H9 (cell line): ENCODE results near the gene EPGN. TPM values are rescaled to one million over a fixed set of nuclear protein-coding genes. Genes with fewer than 3 reads are reported as not detected.

Source experiments
- DNase-seq: peaks from one replicate; pipeline ENCODE4 v3.0.0-alpha.2; 2017
- H2AFZ ChIP-seq: one replicate; pipeline ENCODE4 v1.6.1; 2013; ENCODE audit warnings: mild to moderate bottlenecking, low read length, control low read depth, moderate library complexity
- H2AK5ac ChIP-seq: 2 replicates; pipeline ENCODE4 v1.6.1; 2013; ENCODE audit warnings: low read length, control low read depth, mixed read lengths; ENCODE audit not compliant: insufficient read length
- H2BK120ac ChIP-seq: one replicate; pipeline ENCODE4 v1.6.1; 2013; ENCODE audit warnings: low read depth, mild to moderate bottlenecking, low read length, control low read depth, inconsistent platforms; ENCODE audit not compliant: poor library complexity, severe bottlenecking
- H2BK12ac ChIP-seq: 2 replicates; pipeline ENCODE4 v1.6.1; 2013; ENCODE audit warnings: low read length, control low read depth, mixed read lengths, low read depth; ENCODE audit not compliant: insufficient read length
- H2BK15ac ChIP-seq: 2 replicates; pipeline ENCODE4 v1.6.1; 2013; ENCODE audit warnings: low read depth, low read length, control low read depth
- H2BK20ac ChIP-seq: one replicate; pipeline ENCODE4 v1.6.1; 2013; ENCODE audit warnings: low read depth, mild to moderate bottlenecking, low read length, control low read depth, inconsistent platforms; ENCODE audit not compliant: poor library complexity, severe bottlenecking
- H2BK5ac ChIP-seq: 2 replicates; pipeline ENCODE4 v1.6.1; 2013; ENCODE audit warnings: low read length, control low read depth, mixed read lengths; ENCODE audit not compliant: insufficient read length
- H3K14ac ChIP-seq: 2 replicates; pipeline ENCODE4 v1.6.1; 2013; ENCODE audit warnings: low read length, control low read depth; ENCODE audit not compliant: insufficient read depth
- H3K18ac ChIP-seq: 2 replicates; pipeline ENCODE4 v1.6.1; 2013; ENCODE audit warnings: low read depth, mild to moderate bottlenecking, mixed read lengths, low read length, control low read depth; ENCODE audit not compliant: insufficient read length
- H3K23ac ChIP-seq: 2 replicates; pipeline ENCODE4 v1.6.1; 2013; ENCODE audit warnings: low read length, control low read depth, mixed read lengths, low read depth; ENCODE audit not compliant: insufficient read length
- H3K23me2 ChIP-seq: 2 replicates; pipeline ENCODE4 v1.6.1; 2013; ENCODE audit warnings: low read depth, mild to moderate bottlenecking, mixed read lengths, low read length, control low read depth; ENCODE audit not compliant: insufficient read length, poor library complexity, severe bottlenecking
- H3K27ac ChIP-seq: 2 replicates; pipeline ENCODE4 v1.5.1; 2013; ENCODE audit warnings: low read length, control low read depth, mixed read lengths, low read depth; ENCODE audit not compliant: insufficient read length
- H3K27me3 ChIP-seq: 2 replicates; pipeline ENCODE4 v1.6.1; 2013; ENCODE audit warnings: low read length, control low read depth, inconsistent platforms; ENCODE audit not compliant: insufficient read depth
- H3K4ac ChIP-seq: 2 replicates; pipeline ENCODE4 v1.6.1; 2013; ENCODE audit warnings: low read depth, mild to moderate bottlenecking, control low read depth, inconsistent platforms, low read length, moderate library complexity
- H3K4me1 ChIP-seq: 2 replicates; pipeline ENCODE4 v1.6.1; 2013; ENCODE audit warnings: low read length, control low read depth, inconsistent platforms; ENCODE audit not compliant: insufficient read depth
- H3K4me2 ChIP-seq: 2 replicates; pipeline ENCODE4 v1.6.1; 2013; ENCODE audit warnings: low read length, control low read depth, mixed read lengths; ENCODE audit not compliant: insufficient read length, insufficient read depth
- H3K56ac ChIP-seq: 2 replicates; pipeline ENCODE4 v1.6.1; 2013; ENCODE audit warnings: low read depth, mild to moderate bottlenecking, mixed read lengths, low read length, control low read depth; ENCODE audit not compliant: insufficient read length
- H3K79me1 ChIP-seq: 2 replicates; pipeline ENCODE4 v1.6.1; 2013; ENCODE audit warnings: low read depth, mild to moderate bottlenecking, moderate library complexity, low read length, control low read depth, inconsistent platforms; ENCODE audit not compliant: insufficient read depth, poor library complexity, severe bottlenecking
- H3K79me2 ChIP-seq: 2 replicates; pipeline ENCODE4 v1.6.1; 2013; ENCODE audit warnings: low read length, control low read depth, inconsistent platforms; ENCODE audit not compliant: insufficient read depth
- H3K9ac ChIP-seq: 2 replicates; pipeline ENCODE4 v1.6.1; 2013; ENCODE audit warnings: low read length, control low read depth, mixed read lengths; ENCODE audit not compliant: insufficient read length; ENCODE audit errors: extremely low read depth
- H3K9me3 ChIP-seq: one replicate; pipeline ENCODE4 v1.6.1; 2013; ENCODE audit warnings: low read depth, low read length, inconsistent platforms; ENCODE audit not compliant: control insufficient read depth
- H3T11ph ChIP-seq: one replicate; pipeline ENCODE4 v1.6.1; 2013; ENCODE audit warnings: mild to moderate bottlenecking, low read length, control low read depth, inconsistent platforms
- H4K20me1 ChIP-seq: one replicate; pipeline ENCODE4 v1.6.1; 2013; ENCODE audit not compliant: control insufficient read depth, insufficient read length, insufficient read depth
- H4K5ac ChIP-seq: 2 replicates; pipeline ENCODE4 v1.6.1; 2013; ENCODE audit warnings: low read depth, mild to moderate bottlenecking, mixed read lengths, low read length, control low read depth; ENCODE audit not compliant: insufficient read length
- H4K8ac ChIP-seq: replicated peaks from 2 replicates; pipeline ENCODE4 v1.6.1; 2013; ENCODE audit warnings: low read length, control low read depth, mixed read lengths, low read depth; ENCODE audit not compliant: insufficient read length
- H4K91ac ChIP-seq: 2 replicates; pipeline ENCODE4 v1.6.1; 2013; ENCODE audit warnings: low read depth, mild to moderate bottlenecking, moderate library complexity, mixed read lengths, low read length, control low read depth; ENCODE audit not compliant: insufficient read length
- H3K27ac Mint-ChIP-seq, 3 experiments: 2 replicates in 2 of 3; 3 replicates in 1 of 3; pipeline ENCODE4 v1.8.0; 2020 to 2021; ENCODE audit warnings: mixed read lengths in 3 of 3, mild to moderate bottlenecking in 1 of 3, moderate library complexity in 1 of 3
- H3K27me3 Mint-ChIP-seq: 2 replicates; pipeline ENCODE4 v1.8.0; 2021; ENCODE audit warnings: low read depth, mild to moderate bottlenecking, moderate library complexity, mixed read lengths
- H3K36me3 Mint-ChIP-seq, 3 experiments: 2 replicates in 2 of 3; 3 replicates in 1 of 3; pipeline ENCODE4 v1.8.0; 2020 to 2021; ENCODE audit warnings: low read depth in 3 of 3, mixed read lengths in 3 of 3; ENCODE audit not compliant: insufficient read depth in 1 of 3
- H3K4me1 Mint-ChIP-seq, 2 experiments: 2 replicates each; pipeline ENCODE4 v1.8.0; 2020; ENCODE audit warnings: mixed read lengths in 2 of 2
- H3K4me3 Mint-ChIP-seq, 2 experiments: 2 replicates in 1 of 2; 3 replicates in 1 of 2; pipeline ENCODE4 v1.8.0; 2020 to 2021; ENCODE audit warnings: mild to moderate bottlenecking in 2 of 2, mixed read lengths in 2 of 2, moderate library complexity in 1 of 2
- H3K9me3 Mint-ChIP-seq, 2 experiments: 2 replicates in 1 of 2; 3 replicates in 1 of 2; pipeline ENCODE4 v1.8.0; 2020; ENCODE audit warnings: mild to moderate bottlenecking in 2 of 2, mixed read lengths in 2 of 2, moderate library complexity in 1 of 2
- WGBS: extraction: QIAGEN DNeasy Blood & Tissue Kit; methylation state at CpG from one replicate; pipeline ENCODE4 v1.1.7; 2013; ENCODE audit warnings: missing lambda C conversion rate, low lambda C conversion rate, mixed read lengths; ENCODE audit not compliant: insufficient read length; ENCODE audit errors: extremely low coverage; 5-methylcytosine and 5-hydroxymethylcytosine counted together
- total RNA-seq: library from RNA; stranded (reverse); gene quantifications from 2 replicates; pipeline ENCODE4 v1.2.1, GENCODE V29; 2021
- TF ChIP-seq, protein P1 (sequence below): fragments of 200-600 bp; sonication (generic); conservative IDR thresholded peaks from 3 replicates; pipeline ENCODE4 v1.8.0; 2021; ENCODE audit warnings: antibody characterized with exemption, mild to moderate bottlenecking

EPGN gene
- total RNA-seq, 1 experiment from 2014 or later: not detected

DNA sequence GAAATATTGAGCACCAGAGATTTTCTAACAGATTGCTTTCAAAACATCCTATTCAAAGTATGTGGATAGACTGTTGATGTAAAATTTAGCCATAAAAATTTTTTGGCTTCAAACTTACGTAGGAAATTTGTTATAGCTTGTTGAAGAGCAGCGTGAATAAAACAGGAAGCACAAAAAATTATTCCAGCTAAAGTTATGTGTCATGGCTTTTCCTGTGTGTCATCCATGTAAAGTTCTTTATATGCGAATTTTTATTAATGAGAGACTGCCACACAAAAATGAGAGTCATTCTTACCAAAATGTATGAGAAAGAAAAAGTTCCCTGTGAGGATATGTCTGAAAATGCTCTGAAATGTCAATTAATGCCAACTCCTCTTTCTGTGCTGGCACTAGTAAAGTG lies 19.5 kb downstream of the EPGN start:
- H3K4me2 ChIP-seq: no peak overlapping the region

More for the DNA sequence above, 19.5 kb downstream of the EPGN start:
- Mint-ChIP-seq H3K4me1 (peaks cover 15 to 16% of the 10 kb centered on the region in 2 experiments), H3K4me3 (no peak overlapping the region), H3K27me3 (no peaks in the 10 kb centered on the region), H3K9me3 (peaks cover 0 to 5% of the 10 kb centered on the region in 2 experiments; a peak in 1 of 5 replicates), H3K27ac (no peak overlapping the region), H3K36me3 (peaks cover 0 to 4% (median 0%) of the 10 kb centered on the region in 3 experiments; a peak in 1 of 7 replicates)
- no peak overlapping the region for H2BK120ac ChIP-seq
- no peaks in the 10 kb centered on the region for H3K79me2 ChIP-seq
- H3K23me2 ChIP-seq: no peaks in the 10 kb centered on the region
- no peaks in the 10 kb centered on the region for H3K4me1 ChIP-seq
- TF ChIP-seq, protein P1, sequence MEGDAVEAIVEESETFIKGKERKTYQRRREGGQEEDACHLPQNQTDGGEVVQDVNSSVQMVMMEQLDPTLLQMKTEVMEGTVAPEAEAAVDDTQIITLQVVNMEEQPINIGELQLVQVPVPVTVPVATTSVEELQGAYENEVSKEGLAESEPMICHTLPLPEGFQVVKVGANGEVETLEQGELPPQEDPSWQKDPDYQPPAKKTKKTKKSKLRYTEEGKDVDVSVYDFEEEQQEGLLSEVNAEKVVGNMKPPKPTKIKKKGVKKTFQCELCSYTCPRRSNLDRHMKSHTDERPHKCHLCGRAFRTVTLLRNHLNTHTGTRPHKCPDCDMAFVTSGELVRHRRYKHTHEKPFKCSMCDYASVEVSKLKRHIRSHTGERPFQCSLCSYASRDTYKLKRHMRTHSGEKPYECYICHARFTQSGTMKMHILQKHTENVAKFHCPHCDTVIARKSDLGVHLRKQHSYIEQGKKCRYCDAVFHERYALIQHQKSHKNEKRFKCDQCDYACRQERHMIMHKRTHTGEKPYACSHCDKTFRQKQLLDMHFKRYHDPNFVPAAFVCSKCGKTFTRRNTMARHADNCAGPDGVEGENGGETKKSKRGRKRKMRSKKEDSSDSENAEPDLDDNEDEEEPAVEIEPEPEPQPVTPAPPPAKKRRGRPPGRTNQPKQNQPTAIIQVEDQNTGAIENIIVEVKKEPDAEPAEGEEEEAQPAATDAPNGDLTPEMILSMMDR: no peak
- no peak overlapping the region for H3K4ac ChIP-seq
- H3K79me1 ChIP-seq: no peaks in the 10 kb centered on the region
- no peak overlapping the region for H2AK5ac ChIP-seq
- no peak overlapping the region for H2BK5ac ChIP-seq
- H2BK20ac ChIP-seq: no peak overlapping the region
- no peak overlapping the region for H2BK15ac ChIP-seq
- H2BK12ac ChIP-seq: no peak overlapping the region
- H3K27ac ChIP-seq: no peak overlapping the region
- no peak overlapping the region for H4K8ac ChIP-seq
- H3K56ac ChIP-seq: no peak overlapping the region
- no peak overlapping the region for H3K14ac ChIP-seq
- no peak overlapping the region for H4K91ac ChIP-seq
- no peak overlapping the region for H4K5ac ChIP-seq
- H3K9me3 ChIP-seq: no peaks in the 10 kb centered on the region
- H2AFZ ChIP-seq: no peak overlapping the region
- WGBS: no CpG with 5 or more reads among the region's 3 CpGs
- H3K23ac ChIP-seq: no peak overlapping the region
- H3K18ac ChIP-seq: no peak overlapping the region
- H3K9ac ChIP-seq: no peak overlapping the region
- H3K27me3 ChIP-seq: no peaks in the 10 kb centered on the region
- H3T11ph ChIP-seq: no peak overlapping the region
- no peak for DNase-seq
- no peaks in the 10 kb centered on the region for H4K20me1 ChIP-seq
